Caco-2 (cell line): ENCODE data around the gene YARS1. TPM values are rescaled to one million over a fixed set of nuclear protein-coding genes. Genes with fewer than 3 reads are reported as not detected.
A peak's percentile ranks its signal among the peaks of the same experiment; 100 is the strongest.

Experiments used
- BruUV-seq: library from RNA; stranded (reverse); fragments of 400-500 nt; replicated peaks from 2 replicates; lab custom pipeline; 2021; lab: Mats Ljungman, UMichigan
- CTCF ChIA-PET: fragments of 300-600 bp; sonication (Branson Sonifier 250); formaldehyde crosslinking; loops from one replicate; lab custom pipeline; 2022; ENCODE audit warnings: antibody characterized with exemption; lab: Charles Lee
- POLR2A ChIA-PET: fragments of 300-600 bp; sonication (Branson Sonifier 250); formaldehyde crosslinking; loops from one replicate; lab custom pipeline; 2022; ENCODE audit warnings: antibody characterized with exemption; lab: Charles Lee
- DNase-seq, 2 experiments: peaks; one replicate each; pipeline versions ENCODE4 v3.0.0 to v3.0.0-alpha.2; 2020 to 2022
- H3K27me3 ChIP-seq: replicated peaks from 2 replicates; pipeline ENCODE4 v1.6.0; 2011; ENCODE audit warnings: low read length; ENCODE audit not compliant: control insufficient read depth, insufficient read depth
- H3K36me3 ChIP-seq: 2 replicates; pipeline ENCODE4 v1.5.1; 2011; ENCODE audit warnings: low read length; ENCODE audit not compliant: control insufficient read depth, insufficient read depth
- H3K4me1 ChIP-seq: fragments of 250-450 bp; sonication (Bioruptor Pico); 2 replicates; pipeline ENCODE4 v1.5.1; 2020; ENCODE audit warnings: mild to moderate bottlenecking
- H3K4me3 ChIP-seq: 2 replicates; pipeline ENCODE4 v1.5.1; 2011; ENCODE audit warnings: low read depth, mild to moderate bottlenecking, control low read depth, low read length
- H3K9me3 ChIP-seq: fragments of 250-450 bp; sonication (Bioruptor Pico); 2 replicates; pipeline ENCODE4 v1.5.1; 2020; ENCODE audit warnings: mild to moderate bottlenecking, moderate library complexity
- H3K27ac Mint-ChIP-seq: one replicate; pipeline ENCODE4 v1.8.0; 2022; ENCODE audit warnings: mixed read lengths; ENCODE audit not compliant: unreplicated experiment
- H3K27me3 Mint-ChIP-seq: one replicate; pipeline ENCODE4 v1.8.0; 2022; ENCODE audit warnings: mixed read lengths; ENCODE audit not compliant: insufficient read depth, unreplicated experiment
- H3K36me3 Mint-ChIP-seq: one replicate; pipeline ENCODE4 v1.8.0; 2022; ENCODE audit warnings: mild to moderate bottlenecking, mixed read lengths; ENCODE audit not compliant: insufficient read depth, unreplicated experiment
- H3K4me1 Mint-ChIP-seq: one replicate; pipeline ENCODE4 v1.8.0; 2022; ENCODE audit warnings: low read depth, mixed read lengths; ENCODE audit not compliant: unreplicated experiment
- H3K4me3 Mint-ChIP-seq: one replicate; pipeline ENCODE4 v1.8.0; 2022; ENCODE audit warnings: mild to moderate bottlenecking, moderate library complexity, mixed read lengths; ENCODE audit not compliant: unreplicated experiment
- H3K9me3 Mint-ChIP-seq: one replicate; pipeline ENCODE4 v1.8.0; 2022; ENCODE audit warnings: mixed read lengths; ENCODE audit not compliant: unreplicated experiment
- intact Hi-C: fragments of 100-400 bp; cut with micrococcal nuclease; formaldehyde crosslinking; loops from one replicate; pipeline ENCODE4 v1.10.0; 2022; ENCODE audit not compliant: unreplicated experiment
- total RNA-seq: library from RNA; stranded (reverse); gene quantifications from 2 replicates; pipeline ENCODE4 v1.2.3, GENCODE V29; 2022
- TF ChIP-seq, protein P1 (sequence below), 2 experiments: fragments of 200-600 bp in 1 of 2; IDR thresholded peaks; 1 replicate in 1 of 2; 2 replicates in 1 of 2; pipeline versions ENCODE4 v1.5.1 to v1.8.0; 2011 to 2022; ENCODE audit warnings: antibody characterized with exemption in 1 of 2, control low read depth in 1 of 2, inconsistent platforms in 1 of 2, low read depth in 1 of 2, low read length in 1 of 2, mild to moderate bottlenecking in 1 of 2, moderate library complexity in 1 of 2; ENCODE audit not compliant: insufficient read depth in 1 of 2, severe bottlenecking in 1 of 2, unreplicated experiment in 1 of 2

YARS1 gene
- total RNA-seq, 1 experiment from 2014 or later, result 184 TPM

DNA sequence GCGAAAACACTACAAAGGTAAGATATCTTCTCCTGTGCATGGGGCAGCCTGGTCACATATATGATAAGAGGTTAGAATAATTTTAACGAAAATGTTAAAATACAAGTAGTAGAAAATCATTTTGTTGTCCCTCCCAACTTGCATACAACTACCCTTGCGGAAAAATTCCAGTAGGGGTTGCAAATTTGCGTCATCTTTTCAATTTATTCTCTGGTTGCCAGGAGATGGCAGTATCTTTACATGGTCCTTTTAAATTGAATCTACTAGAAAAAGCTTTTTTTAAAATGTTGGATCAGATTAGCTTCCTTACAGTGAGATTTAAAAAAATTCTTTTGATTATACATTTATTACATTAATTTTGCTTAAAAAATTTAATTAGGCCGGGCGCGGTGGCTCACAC, 11.2 kb upstream of the YARS1 start:
- TF ChIP-seq, protein P1, sequence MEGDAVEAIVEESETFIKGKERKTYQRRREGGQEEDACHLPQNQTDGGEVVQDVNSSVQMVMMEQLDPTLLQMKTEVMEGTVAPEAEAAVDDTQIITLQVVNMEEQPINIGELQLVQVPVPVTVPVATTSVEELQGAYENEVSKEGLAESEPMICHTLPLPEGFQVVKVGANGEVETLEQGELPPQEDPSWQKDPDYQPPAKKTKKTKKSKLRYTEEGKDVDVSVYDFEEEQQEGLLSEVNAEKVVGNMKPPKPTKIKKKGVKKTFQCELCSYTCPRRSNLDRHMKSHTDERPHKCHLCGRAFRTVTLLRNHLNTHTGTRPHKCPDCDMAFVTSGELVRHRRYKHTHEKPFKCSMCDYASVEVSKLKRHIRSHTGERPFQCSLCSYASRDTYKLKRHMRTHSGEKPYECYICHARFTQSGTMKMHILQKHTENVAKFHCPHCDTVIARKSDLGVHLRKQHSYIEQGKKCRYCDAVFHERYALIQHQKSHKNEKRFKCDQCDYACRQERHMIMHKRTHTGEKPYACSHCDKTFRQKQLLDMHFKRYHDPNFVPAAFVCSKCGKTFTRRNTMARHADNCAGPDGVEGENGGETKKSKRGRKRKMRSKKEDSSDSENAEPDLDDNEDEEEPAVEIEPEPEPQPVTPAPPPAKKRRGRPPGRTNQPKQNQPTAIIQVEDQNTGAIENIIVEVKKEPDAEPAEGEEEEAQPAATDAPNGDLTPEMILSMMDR (IDR thresholded peaks at IDR 0.05; ENCODE audit: insufficient read depth in 1 of 2, low read depth in 1 of 2, low read length in 1 of 2, severe bottlenecking in 1 of 2, unreplicated experiment in 1 of 2), result peak in 1 of 2 experiments; percentile 16
- Mint-ChIP-seq H3K9me3 (no peaks in the 10 kb centered on the region), H3K27ac (no peak overlapping the region), H3K4me3 (no peak overlapping the region), H3K27me3 (no peaks in the 10 kb centered on the region), H3K36me3 (peaks cover 47% of the 10 kb centered on the region), H3K4me1 (no peaks in the 10 kb centered on the region)
- Histone ChIP-seq H3K4me1 (no peaks in the 10 kb centered on the region), H3K9me3 (no peaks in the 10 kb centered on the region), H3K4me3 (no peak overlapping the region), H3K27me3 (no peaks in the 10 kb centered on the region), H3K36me3 (no peaks in the 10 kb centered on the region)
- intact Hi-C loops, result no loop called here
- ChIA-PET POLR2A (no interaction called here), CTCF (interaction anchor here (1.2 kb wide), 1 partner anchor 45 kb away, joined by 3 read pairs; no protein-coding TSS in a partner anchor)
- BruUV-seq, result no TSS peak
- no peak for DNase-seq

DNA sequence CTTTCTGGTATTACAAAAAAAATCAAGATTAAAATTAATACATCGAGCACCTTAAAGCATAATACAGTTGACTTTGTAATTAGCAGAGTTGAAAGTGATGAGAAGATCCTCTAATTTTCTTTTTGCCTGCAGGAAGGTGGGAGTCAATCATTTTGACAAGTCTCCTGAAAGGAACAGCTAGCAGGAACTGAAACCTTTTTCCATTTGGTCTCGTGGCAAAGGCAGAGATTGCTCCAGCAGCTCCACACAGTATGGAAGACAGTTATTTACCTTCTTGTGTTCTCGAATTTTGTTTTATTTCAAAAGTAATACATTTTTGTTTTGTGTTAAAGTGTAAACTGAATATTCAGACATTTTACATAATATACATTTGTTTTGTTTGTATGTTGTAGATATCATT, 8.0 kb upstream of the YARS1 start:
- Histone ChIP-seq H3K4me1 (no peaks in the 10 kb centered on the region), H3K4me3 (no peak overlapping the region), H3K36me3 (no peaks in the 10 kb centered on the region), H3K9me3 (no peaks in the 10 kb centered on the region), H3K27me3 (no peaks in the 10 kb centered on the region)
- Mint-ChIP-seq H3K4me3 (no peak overlapping the region), H3K27me3 (no peaks in the 10 kb centered on the region), H3K27ac (no peak overlapping the region), H3K36me3 (peaks cover 37% of the 10 kb centered on the region), H3K9me3 (no peaks in the 10 kb centered on the region), H3K4me1 (no peaks in the 10 kb centered on the region)
- intact Hi-C loops, result no loop called here
- CTCF ChIA-PET, result no interaction called here
- POLR2A ChIA-PET, result no interaction called here
- TF ChIP-seq, protein P1 (IDR thresholded peaks at IDR 0.05; ENCODE audit: insufficient read depth in 1 of 2, low read depth in 1 of 2, low read length in 1 of 2, severe bottlenecking in 1 of 2, unreplicated experiment in 1 of 2), result no peak
- no TSS peak for BruUV-seq
- DNase-seq, result no peak

DNA sequence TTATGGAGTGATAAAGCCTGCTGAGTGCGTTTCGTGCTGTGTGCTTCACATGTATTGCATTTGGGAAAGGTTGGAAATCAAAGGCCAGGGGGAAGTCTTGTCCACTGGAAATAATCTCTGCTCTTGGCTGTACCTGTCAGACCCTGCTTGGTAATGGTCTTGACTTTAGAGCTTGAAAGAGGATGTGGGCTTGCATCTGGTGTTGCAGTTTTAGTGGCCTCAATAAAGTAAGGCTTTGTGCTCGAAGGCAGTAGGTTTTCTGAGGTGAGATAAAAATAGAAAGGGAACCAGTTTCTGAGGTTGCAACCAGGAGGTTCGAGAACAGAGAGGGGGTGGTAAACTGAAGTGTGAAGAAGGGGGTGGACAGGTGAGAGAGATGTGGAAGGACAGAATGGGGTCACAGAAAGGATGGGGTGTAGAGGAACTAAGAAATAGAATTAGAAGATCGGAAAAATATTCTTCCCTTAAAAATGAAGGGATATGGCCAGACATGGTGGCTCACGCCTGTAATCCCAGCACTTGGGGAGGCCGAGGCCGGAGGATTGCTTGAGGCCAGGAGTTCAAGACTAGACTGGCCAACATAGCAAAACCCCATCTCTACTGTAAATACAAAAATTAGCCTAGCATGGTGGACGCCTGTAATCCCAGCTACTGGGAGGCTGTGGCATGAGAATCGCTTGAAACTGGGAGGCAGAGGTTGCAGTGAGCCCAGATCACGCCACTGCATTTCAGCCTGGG, 1.8 kb upstream of the YARS1 start:
- peak overlapping the region; percentile 93 for H3K27ac Mint-ChIP-seq
- TF ChIP-seq, protein P1 (IDR thresholded peaks at IDR 0.05; ENCODE audit: insufficient read depth in 1 of 2, low read depth in 1 of 2, low read length in 1 of 2, severe bottlenecking in 1 of 2, unreplicated experiment in 1 of 2), result no peak
- peak overlapping the region; percentile 95 for H3K4me3 Mint-ChIP-seq
- peaks cover 9% of the 10 kb centered on the region for H3K4me1 ChIP-seq
- no peaks in the 10 kb centered on the region for H3K9me3 ChIP-seq
- no peaks in the 10 kb centered on the region for H3K27me3 Mint-ChIP-seq
- ChIA-PET POLR2A (interaction anchor here (0.7 kb wide), 1 partner anchor 341 kb away, joined by 3 read pairs; no protein-coding TSS in a partner anchor), CTCF (no interaction called here)
- H3K4me3 ChIP-seq, result peak overlapping the region; percentile 86
- peaks cover 35% of the 10 kb centered on the region for H3K36me3 Mint-ChIP-seq
- peaks cover 11% of the 10 kb centered on the region for H3K4me1 Mint-ChIP-seq
- no peaks in the 10 kb centered on the region for H3K9me3 Mint-ChIP-seq
- intact Hi-C loops, result no loop called here
- BruUV-seq, result no TSS peak
- H3K36me3 ChIP-seq, result no peaks in the 10 kb centered on the region
- DNase-seq, result no peak
- no peaks in the 10 kb centered on the region for H3K27me3 ChIP-seq
